HCT116 (cell line): ENCODE results near the gene EIF4G3.

ENCODE experiments used
- CTCF ChIP-seq, 3 experiments: fragments of 200-600 bp in 1 of 3; sonication (generic) in 1 of 3; IDR thresholded peaks in 2 of 3; conservative IDR thresholded peaks in 1 of 3; 2 replicates each; pipeline ENCODE4 v1.5.1; 2012 to 2017; ENCODE audit warnings: low read depth in 2 of 3, low read length in 2 of 3, antibody characterized with exemption in 1 of 3, borderline replicate concordance in 1 of 3, control low read depth in 1 of 3, mild to moderate bottlenecking in 1 of 3, mixed read lengths in 1 of 3, mixed run types in 1 of 3, moderate library complexity in 1 of 3; ENCODE audit not compliant: insufficient read depth in 1 of 3
- EZH2 ChIP-seq: fragments of 200-600 bp; sonication (generic); IDR thresholded peaks from 2 replicates; pipeline ENCODE4 v1.6.1; 2017; ENCODE audit warnings: antibody characterized with exemption, mixed run types
- REST ChIP-seq: IDR thresholded peaks from 2 replicates; pipeline ENCODE4 v1.6.1; 2012; ENCODE audit warnings: low read depth

- no peak for TF ChIP-seq EZH2
- no peak for TF ChIP-seq REST
- TF ChIP-seq CTCF (IDR thresholded peaks at IDR 0.05 in 2 of 3, conservative IDR thresholded peaks at IDR 0.05 in 1 of 3; ENCODE audit: borderline replicate concordance in 1 of 3, insufficient read depth in 1 of 3, low read depth in 2 of 3, low read length in 2 of 3) = no peak
Observed at GRCh38 chr1:21149430-21149854, 27.3 kb downstream of the EIF4G3 start.
